Retinal pigment epithelial cell (primary cell): Measurements from ENCODE around the gene EEF1G.
"Not testable (repeated sequence)": the region's sequence is repeated elsewhere in the genome, so short reads cannot be mapped to it uniquely, and the experiment has no call there.

Experiments
- DNase-seq: peaks from one replicate; pipeline ENCODE4 v3.0.0-alpha.2; 2010; ENCODE audit warnings: low read depth
- H3K4me3 ChIP-seq: 2 replicates; pipeline ENCODE4 v1.5.1; 2011; ENCODE audit warnings: mild to moderate bottlenecking, low read length, control low read depth, moderate library complexity
- TF ChIP-seq, protein P1 (sequence below): conservative IDR thresholded peaks from 2 replicates; pipeline ENCODE4 v1.5.1; 2011; ENCODE audit warnings: low read depth, low read length, control low read depth, inconsistent platforms

EEF1G gene

GRCh38 chr11:62565100-62565802, 8.4 kb downstream of the EEF1G start:
- DNase-seq = no peak
- TF ChIP-seq, protein P1, sequence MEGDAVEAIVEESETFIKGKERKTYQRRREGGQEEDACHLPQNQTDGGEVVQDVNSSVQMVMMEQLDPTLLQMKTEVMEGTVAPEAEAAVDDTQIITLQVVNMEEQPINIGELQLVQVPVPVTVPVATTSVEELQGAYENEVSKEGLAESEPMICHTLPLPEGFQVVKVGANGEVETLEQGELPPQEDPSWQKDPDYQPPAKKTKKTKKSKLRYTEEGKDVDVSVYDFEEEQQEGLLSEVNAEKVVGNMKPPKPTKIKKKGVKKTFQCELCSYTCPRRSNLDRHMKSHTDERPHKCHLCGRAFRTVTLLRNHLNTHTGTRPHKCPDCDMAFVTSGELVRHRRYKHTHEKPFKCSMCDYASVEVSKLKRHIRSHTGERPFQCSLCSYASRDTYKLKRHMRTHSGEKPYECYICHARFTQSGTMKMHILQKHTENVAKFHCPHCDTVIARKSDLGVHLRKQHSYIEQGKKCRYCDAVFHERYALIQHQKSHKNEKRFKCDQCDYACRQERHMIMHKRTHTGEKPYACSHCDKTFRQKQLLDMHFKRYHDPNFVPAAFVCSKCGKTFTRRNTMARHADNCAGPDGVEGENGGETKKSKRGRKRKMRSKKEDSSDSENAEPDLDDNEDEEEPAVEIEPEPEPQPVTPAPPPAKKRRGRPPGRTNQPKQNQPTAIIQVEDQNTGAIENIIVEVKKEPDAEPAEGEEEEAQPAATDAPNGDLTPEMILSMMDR = no peak
- H3K4me3 ChIP-seq = no peak overlapping the region

GRCh38 chr11:62561677-62562230, 11.9 kb downstream of the EEF1G start:
- DNase-seq, H3K4me3 ChIP-seq: not testable (repeated sequence)

DNA sequence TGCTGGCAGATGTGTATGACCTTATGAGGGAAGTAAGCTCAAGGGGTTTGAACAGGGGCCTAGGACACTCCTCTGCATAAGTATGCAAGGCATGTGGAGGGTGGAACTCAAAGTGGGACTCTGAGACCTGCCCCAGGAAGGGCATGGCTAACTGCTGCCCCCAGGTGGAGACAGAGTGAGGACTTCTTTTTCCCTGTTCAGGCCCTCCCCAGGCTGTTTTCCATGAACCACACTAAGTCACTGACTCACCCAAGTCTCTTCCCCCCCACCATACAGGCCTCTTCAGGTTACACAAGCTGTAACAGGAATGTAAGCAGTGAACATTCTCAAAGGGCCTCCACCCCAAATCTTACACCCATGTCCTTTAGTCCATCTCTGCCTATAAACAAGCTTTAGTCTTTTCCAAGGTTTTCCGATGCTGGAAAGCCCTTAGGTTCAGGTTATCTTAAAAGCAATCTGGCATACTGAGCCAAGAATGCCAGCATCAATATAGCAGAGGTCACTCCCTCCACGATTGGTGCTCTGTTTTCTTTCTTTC, 13.1 kb downstream of the EEF1G start:
- no peak overlapping the region for H3K4me3 ChIP-seq
- DNase-seq = peak; percentile 93
- TF ChIP-seq, protein P1 = peak; percentile 94

DNA sequence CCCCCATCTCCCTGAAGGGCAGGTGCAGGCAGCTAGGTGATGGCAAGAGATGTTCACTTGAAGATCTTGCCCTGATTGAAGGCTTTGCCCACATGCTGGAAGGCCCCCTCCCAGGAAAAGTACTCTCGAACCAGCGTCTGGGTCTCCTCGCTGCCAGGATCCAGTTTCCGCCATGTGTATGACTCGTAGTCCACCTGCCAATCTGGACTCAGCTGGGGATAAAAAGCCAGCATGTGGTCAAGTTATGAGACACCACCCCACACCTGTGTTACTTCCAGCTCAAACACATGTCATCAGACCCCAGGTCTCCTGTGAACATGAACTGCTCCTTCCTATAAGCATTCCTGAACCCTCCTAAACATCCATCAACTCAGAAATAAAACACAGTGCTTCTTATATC, 14.1 kb downstream of the EEF1G start:
- not testable (repeated sequence) for H3K4me3 ChIP-seq, DNase-seq

- DNase-seq = no peak
- TF ChIP-seq, protein P1 = no peak
- H3K4me3 ChIP-seq = no peak overlapping the region
Measured at GRCh38 chr11:62559204-62559603, 14.5 kb downstream of the EEF1G start.

- H3K4me3 ChIP-seq = no peak overlapping the region
- DNase-seq = no peak
- TF ChIP-seq, protein P1 = no peak
Measured at GRCh38 chr11:62558669-62559068, 15.0 kb downstream of the EEF1G start.

GRCh38 chr11:62556875-62557631, 16.6 kb downstream of the EEF1G start:
- TF ChIP-seq, protein P1 = no peak
- no peak overlapping the region for H3K4me3 ChIP-seq
- no peak for DNase-seq
